Medulla oblongata (tissue), 1 donor: ENCODE results near the gene SENP2.
A peak's percentile ranks its signal among the peaks of the same experiment; 100 is the strongest.
"Not testable (repeated sequence)": the region's sequence is repeated elsewhere in the genome, so short reads cannot be mapped to it uniquely, and the experiment has no call there.

Experiments
- DNase-seq: peaks from one replicate; pipeline ENCODE4 v3.0.0-alpha.2; 2015; ENCODE audit errors: extremely low spot score

The SENP2 gene

GRCh38 chr3:185586686-185587039 is 568 bp downstream of the SENP2 start:
- peak; percentile 47 for DNase-seq

GRCh38 chr3:185594073-185594472 is 8.0 kb downstream of the SENP2 start:
- DNase-seq = no peak

- no peak for DNase-seq
Measured at GRCh38 chr3:185595526-185595925, 9.4 kb downstream of the SENP2 start.

- DNase-seq = no peak
Measured at GRCh38 chr3:185605566-185605965, 19.5 kb downstream of the SENP2 start.

DNA sequence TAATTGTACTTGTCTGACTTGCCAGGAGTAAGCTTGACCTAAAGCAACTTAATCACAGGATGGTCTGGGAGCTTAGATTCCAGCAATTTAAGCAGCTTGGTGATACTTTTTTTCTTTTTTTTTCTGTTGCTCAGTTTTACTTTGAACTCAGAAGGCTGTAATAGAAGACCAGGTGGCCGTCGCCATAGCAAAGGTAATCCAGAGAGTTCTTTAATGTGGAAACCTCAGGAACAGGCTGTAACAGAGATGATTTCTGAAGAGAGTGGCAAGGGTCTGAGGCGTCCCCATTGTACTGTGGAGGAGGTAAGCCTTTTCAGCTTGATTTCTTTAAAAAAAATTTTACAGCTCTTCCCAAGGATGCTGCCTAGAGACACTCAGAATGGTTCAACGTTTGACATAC is 20.1 kb downstream of the SENP2 start:
- no peak for DNase-seq

DNA sequence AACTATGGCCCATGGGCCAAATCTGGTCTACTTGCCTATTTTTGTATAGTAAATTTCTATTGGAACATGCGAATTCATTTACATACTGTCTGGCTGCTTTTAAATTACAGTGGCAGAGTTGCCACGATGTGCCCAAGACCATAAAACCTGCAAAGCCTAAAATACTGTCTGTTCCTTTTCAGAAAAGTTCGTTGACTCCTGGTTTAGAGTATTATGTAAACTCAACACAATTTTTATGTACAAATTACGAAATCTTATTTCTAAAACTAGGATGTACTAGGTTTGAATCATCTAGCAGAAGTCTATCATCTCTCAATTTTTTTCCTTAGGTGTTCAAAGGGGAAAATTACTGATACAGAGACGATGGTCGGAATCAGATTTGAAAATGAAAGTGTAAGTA is 26.9 kb downstream of the SENP2 start:
- no peak for DNase-seq

DNA sequence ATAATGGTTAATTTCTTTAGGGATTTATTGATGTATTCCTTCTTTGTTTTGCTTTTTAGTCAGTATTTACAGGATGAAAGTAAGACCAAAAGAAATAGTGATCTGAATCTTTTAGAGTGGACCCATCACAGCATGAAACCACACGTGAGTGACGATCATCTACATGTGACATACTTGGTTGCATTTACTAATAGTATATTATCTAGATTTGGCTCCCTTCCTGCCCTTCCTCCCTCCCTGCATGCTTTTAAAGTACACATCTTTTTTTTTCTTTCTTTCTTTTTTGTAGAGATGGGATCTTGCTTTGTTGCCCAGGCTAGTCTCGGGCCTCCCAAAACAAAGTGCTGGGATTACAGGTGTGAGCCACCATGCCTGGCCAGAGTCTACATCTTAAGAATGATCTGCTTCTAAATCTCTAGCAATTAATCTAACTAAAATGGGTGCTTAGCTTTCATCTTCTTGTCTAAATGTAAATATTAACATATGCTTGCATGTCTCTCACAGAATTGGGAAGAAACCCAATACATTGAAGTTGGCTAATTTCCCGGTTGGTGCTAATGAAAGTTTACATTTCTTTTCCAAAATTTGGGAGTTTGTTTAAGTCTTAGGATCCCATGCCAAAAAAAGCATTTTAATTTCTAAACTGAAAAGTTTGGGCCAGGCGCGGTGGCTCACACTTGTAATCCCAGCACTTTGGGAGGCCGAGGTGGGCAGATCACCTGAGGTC is 38.0 kb downstream of the SENP2 start:
- DNase-seq = no peak

DNA sequence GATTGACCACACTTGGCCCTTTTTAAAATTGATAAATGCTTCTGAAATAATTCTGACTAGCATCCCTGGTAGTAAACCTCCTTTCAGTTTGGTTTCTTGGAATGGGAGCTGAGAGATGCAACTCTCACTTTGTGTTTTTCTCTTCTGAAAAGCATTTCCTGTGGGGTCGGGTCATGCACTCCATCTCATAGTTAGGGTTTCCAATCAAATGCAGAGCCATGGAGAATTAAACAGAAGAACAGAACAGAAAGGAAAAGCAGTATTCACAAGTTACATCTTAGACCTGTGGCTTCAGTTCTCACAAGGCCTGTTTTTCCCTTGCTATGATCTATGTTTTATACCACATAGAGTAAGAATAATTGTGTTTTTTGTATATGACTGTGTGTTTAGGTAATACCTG is 39.7 kb downstream of the SENP2 start:
- DNase-seq = no peak

DNA sequence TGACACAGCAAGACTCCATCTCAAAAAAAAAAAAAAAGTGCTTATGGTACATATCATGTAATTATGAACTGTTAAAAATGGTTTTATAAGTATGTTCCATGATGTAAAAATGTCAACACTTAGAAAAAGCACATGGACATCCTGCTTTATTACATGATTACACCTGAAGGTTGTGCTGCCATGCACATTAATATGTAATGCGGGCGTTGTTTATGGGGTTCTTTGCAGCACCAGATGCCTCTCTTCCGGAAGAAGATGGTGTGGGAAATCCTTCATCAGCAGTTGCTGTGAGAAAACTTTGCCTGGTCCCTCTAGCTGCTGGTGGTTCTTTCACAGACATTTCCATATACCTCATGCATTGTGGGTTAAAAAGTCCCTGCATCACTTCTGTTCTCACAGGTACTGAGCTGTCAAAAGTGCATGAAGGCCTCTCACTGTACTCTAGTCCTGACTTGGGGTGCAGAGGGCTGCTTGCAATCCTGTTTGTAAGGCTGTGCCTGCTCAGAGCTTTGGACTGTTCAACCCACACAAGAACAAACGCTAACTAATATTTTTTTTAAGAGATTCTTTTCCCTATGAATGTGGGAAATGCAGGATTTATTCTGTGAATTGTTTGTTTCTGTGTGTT is 43.6 kb downstream of the SENP2 start:
- DNase-seq = no peak

DNA sequence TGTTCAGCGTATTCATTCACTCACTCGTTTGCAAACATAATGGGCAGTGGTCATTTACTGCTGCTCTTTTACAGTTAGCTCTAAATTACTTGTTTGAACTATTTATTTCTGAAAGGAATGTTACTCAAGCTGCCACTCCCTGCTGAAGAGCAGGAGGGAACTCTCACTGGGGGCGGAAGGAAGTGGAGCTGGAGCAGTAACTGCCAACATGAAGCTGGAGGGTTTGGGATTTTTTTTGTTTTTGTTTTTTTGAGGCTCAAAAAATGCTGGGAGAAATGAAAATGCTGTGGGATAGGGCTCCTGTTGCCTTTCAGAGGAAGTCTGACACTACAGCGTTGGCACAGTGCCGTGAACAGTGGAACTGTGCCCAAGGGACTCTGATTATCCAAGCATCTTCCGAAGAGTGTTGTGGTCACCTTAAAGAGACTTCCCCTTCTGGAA is 44.1 kb downstream of the SENP2 start:
- peak; percentile 59 for DNase-seq

DNA sequence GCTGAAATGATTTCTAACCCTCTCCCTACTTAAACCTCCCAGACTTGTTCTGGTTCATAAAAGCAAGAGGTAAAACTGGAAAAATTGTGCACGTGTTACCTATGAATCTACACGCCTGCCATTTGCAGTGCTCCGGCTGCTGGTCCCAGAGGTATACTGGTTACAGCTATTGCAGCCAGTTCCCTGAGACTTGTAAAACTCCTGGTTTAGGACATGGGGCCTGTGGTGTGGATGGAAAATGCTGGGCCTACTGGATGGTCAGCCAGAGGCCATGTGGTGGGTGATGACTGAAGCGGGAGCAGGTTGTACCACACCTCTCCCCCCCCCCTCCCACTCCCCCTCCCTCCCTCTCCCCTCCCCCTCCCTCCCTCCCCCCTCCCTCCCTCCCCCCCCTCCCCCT is 45.0 kb downstream of the SENP2 start:
- DNase-seq = no peak

DNA sequence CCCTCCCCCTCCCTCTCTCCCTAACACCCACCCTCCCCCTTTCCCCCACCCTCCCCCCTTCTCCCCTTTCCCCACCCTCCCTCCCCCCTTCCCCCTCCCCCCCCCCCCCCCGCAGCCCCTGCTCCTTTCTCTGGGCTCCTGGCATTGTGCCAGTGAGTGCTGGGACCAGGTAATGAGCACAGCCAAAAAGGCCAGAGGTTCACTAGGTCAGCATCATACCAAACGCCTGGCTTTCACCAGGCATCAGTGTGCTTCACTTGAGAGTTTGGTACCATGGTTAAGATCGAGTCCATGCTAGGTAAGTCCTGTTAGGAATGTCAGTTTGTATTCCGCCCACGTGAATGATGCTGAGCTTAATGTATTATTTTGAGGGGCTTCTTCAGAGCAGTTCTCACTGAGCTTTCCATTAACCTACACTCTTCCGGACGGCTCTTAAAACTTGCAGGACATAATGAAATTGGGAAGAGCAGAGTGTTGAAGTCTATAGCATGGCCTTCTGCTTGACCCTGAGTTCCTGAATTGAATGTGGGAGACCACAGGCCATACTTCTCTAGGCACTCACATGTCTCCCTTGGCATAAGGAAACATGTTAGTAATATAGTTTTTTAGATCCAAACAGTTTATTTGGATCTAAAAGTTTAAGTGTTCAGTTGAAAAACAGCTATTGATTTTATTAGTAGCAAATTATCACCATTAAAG is 45.6 kb downstream of the SENP2 start:
- no peak for DNase-seq

GRCh38 chr3:185632996-185633395 is 46.9 kb downstream of the SENP2 start:
- no peak for DNase-seq

GRCh38 chr3:185637388-185637787 is 51.3 kb downstream of the SENP2 start:
- DNase-seq = no peak

GRCh38 chr3:185638651-185639050 is 52.6 kb downstream of the SENP2 start:
- DNase-seq = not testable (repeated sequence)

- no peak for DNase-seq
Measured at GRCh38 chr3:185639632-185640206, 53.6 kb downstream of the SENP2 start.

- no peak for DNase-seq
Measured at GRCh38 chr3:185640308-185640707, 54.2 kb downstream of the SENP2 start.

DNA sequence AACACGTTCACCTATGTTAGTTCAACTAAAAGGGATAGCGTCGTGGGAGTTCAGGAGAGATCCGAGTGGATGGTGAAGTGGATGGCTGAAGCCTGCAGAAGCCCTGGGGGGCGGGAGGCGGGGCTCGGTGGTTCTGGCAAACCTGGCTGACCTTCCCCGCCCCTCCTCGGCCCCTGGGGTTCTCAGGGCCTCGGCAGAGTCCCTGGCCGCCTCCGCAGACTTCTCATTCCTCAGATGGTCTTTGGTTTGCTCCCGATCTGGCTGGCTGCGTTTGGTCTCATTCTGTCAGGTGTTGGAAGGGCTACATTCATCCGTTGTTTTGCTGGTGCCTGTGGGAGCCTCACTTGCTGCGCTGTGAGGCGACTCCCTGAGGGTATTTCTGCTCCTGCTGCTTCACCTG is 59.1 kb downstream of the SENP2 start:
- not testable (repeated sequence) for DNase-seq

DNA sequence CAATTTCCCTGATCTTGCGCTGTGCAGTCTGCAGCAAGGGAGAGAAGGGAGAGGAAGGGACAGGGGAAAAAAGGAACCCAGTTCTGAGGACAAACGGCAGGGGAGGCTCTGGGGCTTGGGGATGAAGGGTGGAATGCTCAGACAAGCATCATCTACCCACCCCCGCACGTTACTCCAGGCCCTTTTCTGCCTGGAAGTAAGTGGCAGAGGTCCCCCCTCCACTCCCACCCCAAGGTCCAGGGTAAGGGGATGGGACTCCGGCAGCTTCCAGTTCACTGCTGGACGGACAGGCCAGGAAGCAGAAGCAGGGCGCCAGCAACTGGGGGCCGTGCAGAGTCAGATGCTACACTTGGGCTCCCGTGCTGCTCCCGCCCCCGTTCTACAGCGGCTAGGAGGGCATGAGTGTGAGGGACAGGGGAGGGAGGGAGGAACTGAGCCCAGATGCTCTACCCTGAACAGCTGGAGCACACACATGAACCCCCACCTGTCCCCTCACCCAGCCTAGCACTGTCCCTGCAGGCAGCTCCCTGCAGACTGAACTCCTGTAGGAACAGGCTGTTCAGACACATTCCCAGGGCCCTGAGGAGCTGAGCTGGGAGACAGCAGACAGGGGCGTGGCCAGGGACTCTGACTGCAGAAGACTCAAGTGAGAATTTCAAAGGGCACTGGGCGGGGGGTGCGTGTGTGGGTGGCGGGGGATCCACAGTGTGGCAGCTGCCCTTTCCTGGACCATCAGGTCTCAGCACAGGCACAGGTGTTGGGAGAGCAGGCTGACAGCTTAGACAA is 59.7 kb downstream of the SENP2 start:
- DNase-seq = no peak

GRCh38 chr3:185646382-185647133 is 60.5 kb downstream of the SENP2 start:
- no peak for DNase-seq
